ENCODE results near the gene AUTS2. TPM values are rescaled to one million over a fixed set of nuclear protein-coding genes. Genes with fewer than 3 reads are reported as not detected.

AUTS2 gene
- total RNA-seq, 2 donors from 2014 or later, result 8.6 TPM

- Histone ChIP-seq H3K4me3 (no peak overlapping the region), H3K27ac (no peak overlapping the region), H3K36me3 (no peaks in the 10 kb centered on the region), H3K4me1 (peaks cover 0 to 16% of the 10 kb centered on the region in 2 donors), H3K27me3 (no peaks in the 10 kb centered on the region), H3K9me3 (no peaks in the 10 kb centered on the region)
- no peak for DNase-seq (ENCODE audit: low spot score)
- no peak for TF ChIP-seq CTCF (IDR thresholded peaks at IDR 0.05)
Observed at GRCh38 chr7:69668339-69668870, 70.1 kb downstream of the AUTS2 start.

- H3K36me3 ChIP-seq, result no peaks in the 10 kb centered on the region
- no peak for TF ChIP-seq CTCF (IDR thresholded peaks at IDR 0.05)
- H3K27ac ChIP-seq, result no peak overlapping the region
- no peaks in the 10 kb centered on the region for H3K27me3 ChIP-seq
- no peaks in the 10 kb centered on the region for H3K9me3 ChIP-seq
- DNase-seq (ENCODE audit: low spot score), result no peak
- peaks cover 0 to 28% of the 10 kb centered on the region in 2 donors for H3K4me1 ChIP-seq
- H3K4me3 ChIP-seq, result no peak overlapping the region
Observed at GRCh38 chr7:69670701-69671100, 72.4 kb downstream of the AUTS2 start.

GRCh38 chr7:69673074-69673473 is 74.8 kb downstream of the AUTS2 start:
- Histone ChIP-seq H3K27ac (no peak overlapping the region), H3K4me3 (no peak overlapping the region), H3K9me3 (no peaks in the 10 kb centered on the region), H3K36me3 (no peaks in the 10 kb centered on the region), H3K4me1 (peaks cover 0 to 31% of the 10 kb centered on the region in 2 donors), H3K27me3 (no peaks in the 10 kb centered on the region)
- TF ChIP-seq CTCF (IDR thresholded peaks at IDR 0.05), result no peak
- DNase-seq (ENCODE audit: low spot score), result no peak

GRCh38 chr7:69674701-69675182 is 76.5 kb downstream of the AUTS2 start:
- no peak for TF ChIP-seq CTCF (IDR thresholded peaks at IDR 0.05)
- Histone ChIP-seq H3K36me3 (no peaks in the 10 kb centered on the region), H3K27me3 (no peaks in the 10 kb centered on the region), H3K9me3 (no peaks in the 10 kb centered on the region), H3K4me1 (peaks cover 0 to 44% of the 10 kb centered on the region in 2 donors), H3K4me3 (no peak overlapping the region), H3K27ac (no peak overlapping the region)
- no peak for DNase-seq (ENCODE audit: low spot score)

GRCh38 chr7:69676247-69676646 is 78.0 kb downstream of the AUTS2 start:
- no peak for TF ChIP-seq CTCF (IDR thresholded peaks at IDR 0.05)
- Histone ChIP-seq H3K4me1 (peaks cover 0 to 32% of the 10 kb centered on the region in 2 donors), H3K4me3 (no peak overlapping the region), H3K9me3 (no peaks in the 10 kb centered on the region), H3K27ac (no peak overlapping the region), H3K27me3 (no peaks in the 10 kb centered on the region), H3K36me3 (no peaks in the 10 kb centered on the region)
- no peak for DNase-seq (ENCODE audit: low spot score)

Measured in right atrium auricular region (tissue), 2 donors.